MM.1S (cell line): Measurements from ENCODE around the gene METTL2B.

Source experiments
- EZH2 ChIP-seq: fragments of 300-600 bp; sonication (generic); optimal IDR thresholded peaks from 2 replicates; pipeline ENCODE3; 2017; ENCODE audit warnings: low read depth, mild to moderate bottlenecking, antibody characterized with exemption, low read length, mixed read lengths
- EZH2phosphoT487 ChIP-seq: fragments of 300-600 bp; sonication (generic); IDR thresholded peaks from 2 replicates; pipeline ENCODE4 v1.6.1; 2018; ENCODE audit warnings: antibody characterized with exemption, low read length
- TF ChIP-seq, protein P1 (sequence below): fragments of 300-600 bp; sonication (generic); IDR thresholded peaks from 2 replicates; pipeline ENCODE4 v1.5.1; 2016; ENCODE audit warnings: antibody characterized with exemption, low read length, mixed read lengths

DNA sequence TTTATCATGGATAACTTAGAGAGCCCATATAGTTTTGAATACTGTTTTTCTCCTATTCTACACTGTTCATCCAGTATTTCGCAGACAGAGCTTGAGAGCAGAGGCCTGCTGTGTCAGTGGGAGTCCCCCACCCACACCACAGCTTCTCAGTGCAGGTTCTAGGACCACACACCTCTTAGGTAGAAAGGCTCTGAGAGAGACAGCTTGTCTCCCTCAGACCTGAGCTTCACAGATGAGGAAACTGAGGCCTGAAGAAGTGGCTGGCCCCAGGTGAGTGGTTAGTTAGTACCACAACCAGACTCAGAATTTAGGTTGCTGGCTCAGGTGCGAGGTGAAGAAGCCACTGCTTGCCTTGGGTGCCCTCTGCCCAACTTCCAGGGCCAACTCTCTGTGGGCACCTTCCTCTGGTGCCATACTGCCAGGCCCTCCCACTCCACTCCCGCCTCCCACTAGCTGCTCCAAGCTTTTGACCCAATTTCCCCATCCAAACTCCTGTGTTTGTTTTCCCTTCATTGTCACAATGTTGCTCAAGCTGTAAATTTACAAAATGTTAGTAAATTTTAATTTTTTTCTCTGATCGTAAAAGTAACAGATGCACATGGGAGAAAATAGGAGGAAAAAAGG lies 28.5 kb upstream of the METTL2B start:
- TF ChIP-seq EZH2 (no peak), EZH2phosphoT487 (no peak)
- TF ChIP-seq, protein P1, sequence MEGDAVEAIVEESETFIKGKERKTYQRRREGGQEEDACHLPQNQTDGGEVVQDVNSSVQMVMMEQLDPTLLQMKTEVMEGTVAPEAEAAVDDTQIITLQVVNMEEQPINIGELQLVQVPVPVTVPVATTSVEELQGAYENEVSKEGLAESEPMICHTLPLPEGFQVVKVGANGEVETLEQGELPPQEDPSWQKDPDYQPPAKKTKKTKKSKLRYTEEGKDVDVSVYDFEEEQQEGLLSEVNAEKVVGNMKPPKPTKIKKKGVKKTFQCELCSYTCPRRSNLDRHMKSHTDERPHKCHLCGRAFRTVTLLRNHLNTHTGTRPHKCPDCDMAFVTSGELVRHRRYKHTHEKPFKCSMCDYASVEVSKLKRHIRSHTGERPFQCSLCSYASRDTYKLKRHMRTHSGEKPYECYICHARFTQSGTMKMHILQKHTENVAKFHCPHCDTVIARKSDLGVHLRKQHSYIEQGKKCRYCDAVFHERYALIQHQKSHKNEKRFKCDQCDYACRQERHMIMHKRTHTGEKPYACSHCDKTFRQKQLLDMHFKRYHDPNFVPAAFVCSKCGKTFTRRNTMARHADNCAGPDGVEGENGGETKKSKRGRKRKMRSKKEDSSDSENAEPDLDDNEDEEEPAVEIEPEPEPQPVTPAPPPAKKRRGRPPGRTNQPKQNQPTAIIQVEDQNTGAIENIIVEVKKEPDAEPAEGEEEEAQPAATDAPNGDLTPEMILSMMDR: no peak
